ENCODE results near the gene IGFBP7.

GRCh38 chr4:57051524-57051923 lies 58.7 kb downstream of the IGFBP7 start:
- no peak for TF ChIP-seq POLR2A (IDR thresholded peaks at IDR 0.05; ENCODE audit: low read length)
- no peak for TF ChIP-seq GATA1 (IDR thresholded peaks at IDR 0.05; ENCODE audit: low read depth, low read length)

Data from erythroblast (primary cell).